Gastroesophageal sphincter (tissue), 4 donors: ENCODE measurements around the gene FSTL1. TPM values are rescaled to one million over a fixed set of nuclear protein-coding genes. Genes with fewer than 3 reads are reported as not detected.

Experiments used
- ATAC-seq: fragments of 150-250 bp; one replicate; pipeline ENCODE4 v1.9.1; 2016; ENCODE audit warnings: mild to moderate bottlenecking, moderate library complexity
- H3K27ac ChIP-seq, 4 donors: fragments of 200-600 bp; sonication (generic) in 3 of 4; 1 replicate in 3 of 4; 2 replicates in 1 of 4; pipeline ENCODE4 v1.5.1; 2016 to 2019
- H3K27me3 ChIP-seq: fragments of 200-600 bp; sonication (generic); one replicate; pipeline ENCODE4 v1.5.1; 2019
- H3K36me3 ChIP-seq, 2 donors: fragments of 200-600 bp; sonication (generic); one replicate each; pipeline ENCODE4 v1.5.1; 2019; ENCODE audit warnings: control low read depth in 1 of 2
- H3K4me1 ChIP-seq, 3 donors: fragments of 200-600 bp; sonication (generic); 1 replicate in 2 of 3; 2 replicates in 1 of 3; pipeline ENCODE4 v1.5.1; 2016 to 2019; ENCODE audit warnings: control low read depth in 2 of 3
- H3K4me3 ChIP-seq, 2 donors: fragments of 200-600 bp; sonication (generic); one replicate each; pipeline ENCODE4 v1.5.1; 2019; ENCODE audit warnings: mild to moderate bottlenecking in 1 of 2, moderate library complexity in 1 of 2
- H3K9me3 ChIP-seq, 3 donors: fragments of 200-600 bp; sonication (generic); one replicate each; pipeline ENCODE4 v1.5.1; 2017 to 2019; ENCODE audit warnings: control low read depth in 2 of 3
- EP300 ChIP-seq: sonication (generic); formaldehyde crosslinking; IDR thresholded peaks from one replicate; pipeline ENCODE4 v1.6.1; 2017; ENCODE audit warnings: antibody characterized with exemption, mild to moderate bottlenecking
- POLR2A ChIP-seq, 2 donors: fragments of 450-650 bp; IDR thresholded peaks; one replicate each; pipeline ENCODE4 v1.6.1; 2017; ENCODE audit warnings: antibody characterized with exemption in 2 of 2, mild to moderate bottlenecking in 2 of 2, moderate library complexity in 1 of 2
- POLR2AphosphoS5 ChIP-seq: sonication (generic); formaldehyde crosslinking; IDR thresholded peaks from one replicate; pipeline ENCODE4 v1.6.1; 2017; ENCODE audit warnings: antibody characterized with exemption
- WGBS, 2 donors: methylation state at CpG; one replicate each; pipeline ENCODE4 v1.1.5; 2018; ENCODE audit warnings: low coverage in 1 of 2; 5-methylcytosine and 5-hydroxymethylcytosine counted together
- total RNA-seq, 4 donors: library from RNA; depleted of rRNA; stranded (reverse); fragments of >200 nt; gene quantifications; one replicate each; pipeline ENCODE4 v1.1.0, GENCODE V29; 2016
- TF ChIP-seq, protein P1 (sequence below), 4 experiments: fragments of 200-600 bp in 2 of 4; fragments of 450-650 bp in 2 of 4; sonication (generic) in 1 of 4; IDR thresholded peaks; one replicate each; pipeline ENCODE4 v1.5.1; 2017 to 2019; ENCODE audit warnings: antibody characterized with exemption in 4 of 4, mild to moderate bottlenecking in 2 of 4, moderate library complexity in 2 of 4

FSTL1 gene, protein sequence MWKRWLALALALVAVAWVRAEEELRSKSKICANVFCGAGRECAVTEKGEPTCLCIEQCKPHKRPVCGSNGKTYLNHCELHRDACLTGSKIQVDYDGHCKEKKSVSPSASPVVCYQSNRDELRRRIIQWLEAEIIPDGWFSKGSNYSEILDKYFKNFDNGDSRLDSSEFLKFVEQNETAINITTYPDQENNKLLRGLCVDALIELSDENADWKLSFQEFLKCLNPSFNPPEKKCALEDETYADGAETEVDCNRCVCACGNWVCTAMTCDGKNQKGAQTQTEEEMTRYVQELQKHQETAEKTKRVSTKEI
- 1,000 to 10,000 TPM in 1 of 4 donors, 100 to 1,000 TPM in 3; 343 to 1,189 (median 766) TPM for total RNA-seq

- Histone ChIP-seq H3K4me1 (peaks cover 7 to 48% (median 20%) of the 10 kb centered on the region in 3 donors), H3K9me3 (no peaks in the 10 kb centered on the region), H3K36me3 (peaks cover 0 to 4% of the 10 kb centered on the region in 2 donors), H3K4me3 (peak within 1 kb of the TSS; percentile 70 to 84), H3K27me3 (no peaks in the 10 kb centered on the region), H3K27ac (peak within 1 kb of the TSS; percentile 88 to 100 (median 97))
- TF ChIP-seq POLR2AphosphoS5 (peak; percentile 93), POLR2A (IDR thresholded peaks at IDR 0.05) (peak; percentile 93 to 94)
- TF ChIP-seq, protein P1, sequence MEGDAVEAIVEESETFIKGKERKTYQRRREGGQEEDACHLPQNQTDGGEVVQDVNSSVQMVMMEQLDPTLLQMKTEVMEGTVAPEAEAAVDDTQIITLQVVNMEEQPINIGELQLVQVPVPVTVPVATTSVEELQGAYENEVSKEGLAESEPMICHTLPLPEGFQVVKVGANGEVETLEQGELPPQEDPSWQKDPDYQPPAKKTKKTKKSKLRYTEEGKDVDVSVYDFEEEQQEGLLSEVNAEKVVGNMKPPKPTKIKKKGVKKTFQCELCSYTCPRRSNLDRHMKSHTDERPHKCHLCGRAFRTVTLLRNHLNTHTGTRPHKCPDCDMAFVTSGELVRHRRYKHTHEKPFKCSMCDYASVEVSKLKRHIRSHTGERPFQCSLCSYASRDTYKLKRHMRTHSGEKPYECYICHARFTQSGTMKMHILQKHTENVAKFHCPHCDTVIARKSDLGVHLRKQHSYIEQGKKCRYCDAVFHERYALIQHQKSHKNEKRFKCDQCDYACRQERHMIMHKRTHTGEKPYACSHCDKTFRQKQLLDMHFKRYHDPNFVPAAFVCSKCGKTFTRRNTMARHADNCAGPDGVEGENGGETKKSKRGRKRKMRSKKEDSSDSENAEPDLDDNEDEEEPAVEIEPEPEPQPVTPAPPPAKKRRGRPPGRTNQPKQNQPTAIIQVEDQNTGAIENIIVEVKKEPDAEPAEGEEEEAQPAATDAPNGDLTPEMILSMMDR (IDR thresholded peaks at IDR 0.05): no peak
- 0% methylated on average over 1 of the region's 78 CpGs; no CpG with 5 or more reads in 1 of the 2 donors for WGBS, 2 donors
- peak; percentile 61 for ATAC-seq
Observed at GRCh38 chr3:120450600-120451271, at the start of gene FSTL1. Gene FSTL1 (minus strand): TSS chr3:120450992. CDS start chr3:120450746, 246 bp downstream.

DNA sequence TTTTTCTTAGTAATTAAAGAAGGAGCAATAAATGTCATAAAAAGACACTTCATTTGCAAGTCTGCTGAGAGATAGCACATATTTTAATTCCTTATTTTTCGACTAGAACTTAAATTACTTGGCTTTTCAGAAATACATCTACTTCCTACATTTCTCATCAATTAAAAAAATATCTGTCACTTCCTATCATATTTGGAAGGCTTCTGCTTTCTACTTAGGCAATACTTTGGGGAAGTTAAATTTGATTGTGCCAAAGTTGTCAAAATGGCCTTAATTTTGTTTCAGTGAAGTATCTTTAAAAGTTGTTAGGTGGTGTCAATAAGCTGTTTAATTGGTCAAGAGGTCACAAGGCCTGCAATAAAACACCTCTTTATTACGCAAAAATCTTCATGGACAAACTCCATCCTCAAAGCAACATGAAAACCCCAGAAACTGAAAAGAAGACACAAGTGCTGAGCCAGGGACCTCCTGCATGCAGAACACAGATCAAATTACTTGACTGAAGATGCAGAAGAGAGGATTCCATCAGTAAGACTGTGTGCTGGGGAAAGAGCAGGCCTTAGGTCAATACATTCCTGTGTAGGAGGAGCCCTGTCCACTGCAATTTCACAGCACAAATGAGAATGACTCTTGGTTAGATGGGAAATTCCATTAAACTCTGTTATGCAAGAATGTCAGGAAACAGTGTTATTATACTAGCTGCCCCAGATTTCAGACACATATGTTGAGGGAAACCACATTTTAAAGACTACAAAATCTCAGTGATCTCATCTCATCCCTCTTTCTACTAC is 48.0 kb upstream of the FSTL1 start:
- H3K27ac ChIP-seq: peak overlapping the region; percentile 65 to 79 (median 73)
- peak; percentile 60 for TF ChIP-seq POLR2AphosphoS5
- no peak for TF ChIP-seq POLR2A (IDR thresholded peaks at IDR 0.05)
- TF ChIP-seq, protein P1 (IDR thresholded peaks at IDR 0.05): no peak
- no peaks in the 10 kb centered on the region for H3K27me3 ChIP-seq
- 65 to 67% methylated on average over 2 of the region's 2 CpGs for WGBS, 2 donors
- H3K9me3 ChIP-seq: peaks cover 0 to 9% (median 0%) of the 10 kb centered on the region in 3 donors
- ATAC-seq: peak; percentile 96
- H3K4me1 ChIP-seq: peaks cover 13 to 36% (median 14%) of the 10 kb centered on the region in 3 donors
- no peaks in the 10 kb centered on the region for H3K36me3 ChIP-seq
- no peak overlapping the region for H3K4me3 ChIP-seq

DNA sequence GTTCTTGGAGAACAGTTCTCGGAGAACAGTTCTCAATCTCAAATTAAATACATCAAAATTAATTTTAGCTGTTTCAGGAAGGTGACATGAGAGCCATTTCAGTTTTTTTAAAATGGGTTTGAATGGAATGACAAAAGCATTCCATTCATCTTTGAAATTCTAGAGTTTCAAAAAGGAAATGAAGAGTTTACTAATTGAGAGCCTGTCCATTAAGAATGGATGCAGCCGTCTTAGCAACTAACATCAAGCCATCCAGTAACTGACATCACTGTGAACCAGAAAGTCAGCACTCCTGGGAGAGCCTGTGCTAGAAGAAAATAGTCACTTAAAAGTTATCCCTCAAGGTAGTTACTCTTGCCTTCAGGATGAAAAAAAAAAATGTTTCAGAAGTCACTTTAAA is 47.0 kb upstream of the FSTL1 start:
- Histone ChIP-seq H3K4me3 (no peak overlapping the region), H3K4me1 (peaks cover 13 to 36% (median 14%) of the 10 kb centered on the region in 3 donors), H3K27ac (peak overlapping the region; percentile 45 to 79 (median 73)), H3K9me3 (peaks cover 0 to 9% (median 0%) of the 10 kb centered on the region in 3 donors), H3K27me3 (no peaks in the 10 kb centered on the region), H3K36me3 (no peaks in the 10 kb centered on the region)
- no peak for ATAC-seq
- no peak for TF ChIP-seq EP300
- no peak for TF ChIP-seq POLR2AphosphoS5
- TF ChIP-seq, protein P1 (IDR thresholded peaks at IDR 0.05): no peak
- TF ChIP-seq POLR2A (IDR thresholded peaks at IDR 0.05): no peak
- WGBS, 2 donors: 20 to 26% methylated on average over 2 of the region's 2 CpGs

GRCh38 chr3:120497336-120497735 is 46.5 kb upstream of the FSTL1 start:
- Histone ChIP-seq H3K27me3 (no peaks in the 10 kb centered on the region), H3K9me3 (peaks cover 0 to 9% (median 0%) of the 10 kb centered on the region in 3 donors), H3K27ac (peak overlapping the region; percentile 45 to 79 (median 73)), H3K36me3 (no peaks in the 10 kb centered on the region), H3K4me3 (no peak overlapping the region), H3K4me1 (peaks cover 13 to 36% (median 14%) of the 10 kb centered on the region in 3 donors)
- WGBS, 2 donors: 9 to 13% methylated on average over 3 of the region's 3 CpGs
- no peak for ATAC-seq
- TF ChIP-seq EP300 (no peak), POLR2AphosphoS5 (peak; percentile 51)
